Liver (tissue), 9 donors: ENCODE data around the gene DDIT4. TPM values are rescaled to one million over a fixed set of nuclear protein-coding genes. Genes with fewer than 3 reads are reported as not detected.

Experiments
- DNase-seq: peaks from one replicate; pipeline ENCODE4 v3.0.0-alpha.2; 2017; ENCODE audit warnings: low spot score
- H3K27ac ChIP-seq, 2 donors: one replicate each; pipeline ENCODE4 v1.7.0; 2013; ENCODE audit warnings: inconsistent platforms in 2 of 2, low read length in 2 of 2, control low read depth in 1 of 2, low read depth in 1 of 2, mild to moderate bottlenecking in 1 of 2
- H3K27me3 ChIP-seq, 4 donors: one replicate each; pipeline versions ENCODE4 v1.6.1 to v1.7.0; 2013; ENCODE audit warnings: low read length in 3 of 4, inconsistent platforms in 1 of 4, mild to moderate bottlenecking in 1 of 4, moderate library complexity in 1 of 4; ENCODE audit not compliant: control insufficient read depth in 4 of 4, insufficient read depth in 4 of 4
- H3K36me3 ChIP-seq, 4 donors: one replicate each; pipeline versions ENCODE4 v1.6.1 to v1.7.0; 2013; ENCODE audit warnings: low read length in 3 of 4, mild to moderate bottlenecking in 3 of 4, low read depth in 1 of 4, moderate library complexity in 1 of 4; ENCODE audit not compliant: control insufficient read depth in 4 of 4, insufficient read depth in 3 of 4
- H3K4me1 ChIP-seq, 4 donors: one replicate each; pipeline versions ENCODE4 v1.6.1 to v1.7.0; 2013; ENCODE audit warnings: low read length in 3 of 4, mild to moderate bottlenecking in 3 of 4, moderate library complexity in 1 of 4; ENCODE audit not compliant: control insufficient read depth in 4 of 4, insufficient read depth in 4 of 4
- H3K4me3 ChIP-seq, 3 donors: one replicate each; pipeline versions ENCODE4 v1.6.1 to v1.7.0; 2013; ENCODE audit warnings: low read length in 3 of 3, control low read depth in 1 of 3, low read depth in 1 of 3, mild to moderate bottlenecking in 1 of 3
- H3K9ac ChIP-seq, 2 donors: one replicate each; pipeline ENCODE4 v1.7.0; 2013; ENCODE audit warnings: low read length in 2 of 2, mild to moderate bottlenecking in 2 of 2, moderate library complexity in 2 of 2, control low read depth in 1 of 2, low read depth in 1 of 2
- H3K9me3 ChIP-seq, 4 donors: one replicate each; pipeline versions ENCODE4 v1.6.1 to v1.7.0; 2013; ENCODE audit warnings: low read length in 3 of 4; ENCODE audit not compliant: control insufficient read depth in 4 of 4
- EGR1 ChIP-seq, 2 donors: IDR thresholded peaks; 2 replicates each; pipeline ENCODE4 v1.6.1; 2016 to 2018; ENCODE audit warnings: antibody characterized with exemption in 2 of 2, low read depth in 2 of 2
- FOXA1 ChIP-seq: IDR thresholded peaks from 2 replicates; pipeline ENCODE4 v1.6.1; 2016; ENCODE audit warnings: antibody characterized with exemption
- FOXA2 ChIP-seq: IDR thresholded peaks from 2 replicates; pipeline ENCODE4 v1.6.1; 2016; ENCODE audit warnings: antibody characterized with exemption
- GABPA ChIP-seq, 2 donors: IDR thresholded peaks in 1 of 2; conservative IDR thresholded peaks in 1 of 2; 2 replicates each; pipeline ENCODE4 v1.6.1; 2016; ENCODE audit warnings: antibody characterized with exemption in 2 of 2, mild to moderate bottlenecking in 1 of 2, moderate library complexity in 1 of 2
- HNF4A ChIP-seq, 2 donors: conservative IDR thresholded peaks; 2 replicates each; pipeline ENCODE4 v1.6.1; 2016; ENCODE audit warnings: antibody characterized with exemption in 2 of 2, mild to moderate bottlenecking in 2 of 2
- HNF4G ChIP-seq: IDR thresholded peaks from 2 replicates; pipeline ENCODE4 v1.6.1; 2016; ENCODE audit warnings: antibody characterized with exemption
- JUND ChIP-seq, 2 donors: IDR thresholded peaks; 2 replicates each; pipeline ENCODE4 v1.6.1; 2016; ENCODE audit warnings: antibody characterized with exemption in 2 of 2
- NR2F2 ChIP-seq: IDR thresholded peaks from 2 replicates; pipeline ENCODE4 v1.6.1; 2016; ENCODE audit warnings: antibody characterized with exemption
- RAD21 ChIP-seq, 2 donors: IDR thresholded peaks; 2 replicates each; pipeline ENCODE4 v1.6.1; 2016; ENCODE audit warnings: antibody characterized with exemption in 2 of 2, mild to moderate bottlenecking in 2 of 2
- RXRA ChIP-seq, 2 donors: IDR thresholded peaks; 2 replicates each; pipeline ENCODE4 v1.6.1; 2017 to 2018; ENCODE audit warnings: antibody characterized with exemption in 2 of 2, mild to moderate bottlenecking in 1 of 2
- SP1 ChIP-seq: IDR thresholded peaks from 2 replicates; pipeline ENCODE4 v1.6.1; 2018; ENCODE audit warnings: antibody characterized with exemption, mild to moderate bottlenecking
- TAF1 ChIP-seq: conservative IDR thresholded peaks from 2 replicates; pipeline ENCODE4 v1.6.1; 2016; ENCODE audit warnings: antibody characterized with exemption, mild to moderate bottlenecking
- YY1 ChIP-seq: IDR thresholded peaks from 2 replicates; pipeline ENCODE4 v1.6.1; 2016; ENCODE audit warnings: antibody characterized with exemption, mild to moderate bottlenecking
- WGBS: extraction: QIAGEN DNeasy Blood & Tissue Kit; methylation state at CpG from one replicate; pipeline ENCODE4 v1.1.7; 2013; 5-methylcytosine and 5-hydroxymethylcytosine counted together
- polyA plus RNA-seq, 2 donors: library from polyadenylated mRNA; stranded (reverse) in 1 of 2; unstranded in 1 of 2; fragments of 200-250 nt in 1 of 2; fragments of >200 nt in 1 of 2; fragmentation: Nextera tagmentation in 1 of 2; extraction: Ambion mirVana in 1 of 2; gene quantifications; one replicate each; pipeline versions ENCODE4 v1.2.1 to v1.2.3, GENCODE V29; 2013 to 2015
- total RNA-seq, 2 donors: library from RNA; depleted of rRNA; stranded (reverse); fragments of >200 nt; gene quantifications; one replicate each; pipeline ENCODE4 v1.2.3, GENCODE V29; 2014
- TF ChIP-seq, protein P1 (sequence below): IDR thresholded peaks from 2 replicates; pipeline ENCODE4 v1.6.1; 2016; ENCODE audit warnings: antibody characterized with exemption
- TF ChIP-seq, protein P2 (sequence below): IDR thresholded peaks from 2 replicates; pipeline ENCODE4 v1.6.1; 2016; ENCODE audit warnings: antibody characterized with exemption
- TF ChIP-seq, protein P3 (sequence below): fragments of 150-350 bp; IDR thresholded peaks from 2 replicates; pipeline ENCODE4 v1.5.1; 2017; ENCODE audit warnings: improper control_type of control experiment, low read depth, low read length; ENCODE audit not compliant: missing input control
- TF ChIP-seq, protein P4 (sequence below): IDR thresholded peaks from 2 replicates; pipeline ENCODE4 v1.6.1; 2016; ENCODE audit warnings: antibody characterized with exemption, mild to moderate bottlenecking
- TF ChIP-seq, protein P5 (sequence below): IDR thresholded peaks from 2 replicates; pipeline ENCODE4 v1.6.1; 2016; ENCODE audit warnings: antibody characterized with exemption
- donor health status: healthy.
- donor health status: healthy.
- donor health status: healthy.
- donor health status: healthy.
- donor health status: healthy.

The DDIT4 gene
- total and polyA plus RNA-seq, 4 donors, result 18.4 to 69.0 (median 43.7) TPM

DNA sequence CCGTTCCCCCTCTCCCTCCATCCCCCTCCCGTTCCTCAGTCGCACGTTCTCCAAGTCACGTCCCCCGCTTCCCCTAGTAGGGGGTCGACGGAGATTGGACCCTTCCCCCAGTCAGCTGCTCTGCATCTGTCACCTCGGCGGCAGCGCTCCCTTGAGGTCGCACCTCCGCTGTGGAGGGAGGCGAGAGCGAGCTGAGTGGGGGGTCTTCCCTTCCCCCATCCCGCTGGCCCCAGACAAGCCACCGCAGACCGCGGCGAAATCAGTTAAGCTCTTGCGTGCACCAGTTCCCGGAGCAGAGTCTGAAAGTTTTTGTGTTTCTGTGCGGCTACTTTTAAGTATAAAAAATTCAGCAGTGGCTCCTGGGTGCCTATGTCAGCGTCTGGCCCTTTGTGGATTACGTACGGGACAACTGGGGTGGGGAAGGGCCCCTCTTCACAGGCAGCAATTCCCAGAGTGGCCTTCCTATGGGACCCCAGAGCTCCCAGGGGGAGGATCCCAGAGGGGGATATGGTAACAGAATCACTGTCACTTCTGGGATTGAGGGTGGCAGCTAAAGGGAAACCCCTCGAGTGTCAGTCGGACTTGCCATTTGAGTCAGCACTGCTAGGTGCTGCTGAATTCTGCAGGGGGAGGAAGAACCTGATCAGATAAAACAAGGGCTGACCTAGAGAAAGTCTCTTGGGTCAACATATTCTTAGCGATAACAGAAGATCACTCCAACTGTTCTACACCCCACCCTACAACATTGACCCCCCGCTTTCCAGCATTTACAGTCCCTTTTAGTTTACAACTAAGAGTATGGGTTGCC lies 12.5 kb upstream of the DDIT4 start:
- Histone ChIP-seq H3K9me3 (no peaks in the 10 kb centered on the region), H3K27ac (peak overlapping the region; percentile 90 to 96), H3K27me3 (no peaks in the 10 kb centered on the region), H3K9ac (peak overlapping the region; percentile 48 to 86), H3K4me3 (peak overlapping the region; percentile 45 to 72 (median 51)), H3K36me3 (no peaks in the 10 kb centered on the region), H3K4me1 (peaks cover 12 to 37% (median 24%) of the 10 kb centered on the region in 4 donors)
- WGBS, result 7% methylated on average over 30 of the region's 30 CpGs
- TF ChIP-seq, protein P1, sequence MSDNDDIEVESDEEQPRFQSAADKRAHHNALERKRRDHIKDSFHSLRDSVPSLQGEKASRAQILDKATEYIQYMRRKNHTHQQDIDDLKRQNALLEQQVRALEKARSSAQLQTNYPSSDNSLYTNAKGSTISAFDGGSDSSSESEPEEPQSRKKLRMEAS, result no peak
- TF ChIP-seq, protein P2, sequence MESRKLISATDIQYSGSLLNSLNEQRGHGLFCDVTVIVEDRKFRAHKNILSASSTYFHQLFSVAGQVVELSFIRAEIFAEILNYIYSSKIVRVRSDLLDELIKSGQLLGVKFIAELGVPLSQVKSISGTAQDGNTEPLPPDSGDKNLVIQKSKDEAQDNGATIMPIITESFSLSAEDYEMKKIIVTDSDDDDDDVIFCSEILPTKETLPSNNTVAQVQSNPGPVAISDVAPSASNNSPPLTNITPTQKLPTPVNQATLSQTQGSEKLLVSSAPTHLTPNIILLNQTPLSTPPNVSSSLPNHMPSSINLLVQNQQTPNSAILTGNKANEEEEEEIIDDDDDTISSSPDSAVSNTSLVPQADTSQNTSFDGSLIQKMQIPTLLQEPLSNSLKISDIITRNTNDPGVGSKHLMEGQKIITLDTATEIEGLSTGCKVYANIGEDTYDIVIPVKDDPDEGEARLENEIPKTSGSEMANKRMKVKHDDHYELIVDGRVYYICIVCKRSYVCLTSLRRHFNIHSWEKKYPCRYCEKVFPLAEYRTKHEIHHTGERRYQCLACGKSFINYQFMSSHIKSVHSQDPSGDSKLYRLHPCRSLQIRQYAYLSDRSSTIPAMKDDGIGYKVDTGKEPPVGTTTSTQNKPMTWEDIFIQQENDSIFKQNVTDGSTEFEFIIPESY, result no peak
- no peak for TF ChIP-seq FOXA2
- no peak for TF ChIP-seq NR2F2
- TF ChIP-seq TAF1, result no peak
- TF ChIP-seq JUND (IDR thresholded peaks at IDR 0.05), result no peak
- no peak for TF ChIP-seq RXRA (IDR thresholded peaks at IDR 0.05)
- TF ChIP-seq YY1, result no peak
- no peak for TF ChIP-seq SP1
- TF ChIP-seq FOXA1, result no peak
- TF ChIP-seq, protein P3, sequence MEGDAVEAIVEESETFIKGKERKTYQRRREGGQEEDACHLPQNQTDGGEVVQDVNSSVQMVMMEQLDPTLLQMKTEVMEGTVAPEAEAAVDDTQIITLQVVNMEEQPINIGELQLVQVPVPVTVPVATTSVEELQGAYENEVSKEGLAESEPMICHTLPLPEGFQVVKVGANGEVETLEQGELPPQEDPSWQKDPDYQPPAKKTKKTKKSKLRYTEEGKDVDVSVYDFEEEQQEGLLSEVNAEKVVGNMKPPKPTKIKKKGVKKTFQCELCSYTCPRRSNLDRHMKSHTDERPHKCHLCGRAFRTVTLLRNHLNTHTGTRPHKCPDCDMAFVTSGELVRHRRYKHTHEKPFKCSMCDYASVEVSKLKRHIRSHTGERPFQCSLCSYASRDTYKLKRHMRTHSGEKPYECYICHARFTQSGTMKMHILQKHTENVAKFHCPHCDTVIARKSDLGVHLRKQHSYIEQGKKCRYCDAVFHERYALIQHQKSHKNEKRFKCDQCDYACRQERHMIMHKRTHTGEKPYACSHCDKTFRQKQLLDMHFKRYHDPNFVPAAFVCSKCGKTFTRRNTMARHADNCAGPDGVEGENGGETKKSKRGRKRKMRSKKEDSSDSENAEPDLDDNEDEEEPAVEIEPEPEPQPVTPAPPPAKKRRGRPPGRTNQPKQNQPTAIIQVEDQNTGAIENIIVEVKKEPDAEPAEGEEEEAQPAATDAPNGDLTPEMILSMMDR, result no peak
- no peak for TF ChIP-seq HNF4G
- TF ChIP-seq EGR1 (IDR thresholded peaks at IDR 0.05; ENCODE audit: low read depth in 2 of 2), result no peak
- TF ChIP-seq, protein P4, sequence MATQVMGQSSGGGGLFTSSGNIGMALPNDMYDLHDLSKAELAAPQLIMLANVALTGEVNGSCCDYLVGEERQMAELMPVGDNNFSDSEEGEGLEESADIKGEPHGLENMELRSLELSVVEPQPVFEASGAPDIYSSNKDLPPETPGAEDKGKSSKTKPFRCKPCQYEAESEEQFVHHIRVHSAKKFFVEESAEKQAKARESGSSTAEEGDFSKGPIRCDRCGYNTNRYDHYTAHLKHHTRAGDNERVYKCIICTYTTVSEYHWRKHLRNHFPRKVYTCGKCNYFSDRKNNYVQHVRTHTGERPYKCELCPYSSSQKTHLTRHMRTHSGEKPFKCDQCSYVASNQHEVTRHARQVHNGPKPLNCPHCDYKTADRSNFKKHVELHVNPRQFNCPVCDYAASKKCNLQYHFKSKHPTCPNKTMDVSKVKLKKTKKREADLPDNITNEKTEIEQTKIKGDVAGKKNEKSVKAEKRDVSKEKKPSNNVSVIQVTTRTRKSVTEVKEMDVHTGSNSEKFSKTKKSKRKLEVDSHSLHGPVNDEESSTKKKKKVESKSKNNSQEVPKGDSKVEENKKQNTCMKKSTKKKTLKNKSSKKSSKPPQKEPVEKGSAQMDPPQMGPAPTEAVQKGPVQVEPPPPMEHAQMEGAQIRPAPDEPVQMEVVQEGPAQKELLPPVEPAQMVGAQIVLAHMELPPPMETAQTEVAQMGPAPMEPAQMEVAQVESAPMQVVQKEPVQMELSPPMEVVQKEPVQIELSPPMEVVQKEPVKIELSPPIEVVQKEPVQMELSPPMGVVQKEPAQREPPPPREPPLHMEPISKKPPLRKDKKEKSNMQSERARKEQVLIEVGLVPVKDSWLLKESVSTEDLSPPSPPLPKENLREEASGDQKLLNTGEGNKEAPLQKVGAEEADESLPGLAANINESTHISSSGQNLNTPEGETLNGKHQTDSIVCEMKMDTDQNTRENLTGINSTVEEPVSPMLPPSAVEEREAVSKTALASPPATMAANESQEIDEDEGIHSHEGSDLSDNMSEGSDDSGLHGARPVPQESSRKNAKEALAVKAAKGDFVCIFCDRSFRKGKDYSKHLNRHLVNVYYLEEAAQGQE, result no peak
- no peak for TF ChIP-seq GABPA (IDR thresholded peaks at IDR 0.05 in 1 of 2, conservative IDR thresholded peaks at IDR 0.05 in 1 of 2)
- TF ChIP-seq RAD21 (IDR thresholded peaks at IDR 0.05), result no peak
- TF ChIP-seq HNF4A (conservative IDR thresholded peaks at IDR 0.05), result no peak
- TF ChIP-seq, protein P5, sequence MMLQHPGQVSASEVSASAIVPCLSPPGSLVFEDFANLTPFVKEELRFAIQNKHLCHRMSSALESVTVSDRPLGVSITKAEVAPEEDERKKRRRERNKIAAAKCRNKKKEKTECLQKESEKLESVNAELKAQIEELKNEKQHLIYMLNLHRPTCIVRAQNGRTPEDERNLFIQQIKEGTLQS, result no peak
- no peak for DNase-seq
